ENCODE results near the gene PRKD1.
A peak's percentile ranks its signal among the peaks of the same experiment; 100 is the strongest.

Gene PRKD1

GRCh38 chr14:29721586-29721985 is 206.1 kb downstream of the PRKD1 start:
- no peak overlapping the region for H3K4me3 ChIP-seq (ENCODE audit: low read length)
- TF ChIP-seq CTCF (conservative IDR thresholded peaks at IDR 0.05; ENCODE audit: low read length): no peak
- DNase-seq (ENCODE audit: low read depth): no peak

GRCh38 chr14:29717901-29718300 is 209.7 kb downstream of the PRKD1 start:
- peak; percentile 62 for DNase-seq (ENCODE audit: low read depth)
- H3K4me3 ChIP-seq (ENCODE audit: low read length): no peak overlapping the region
- TF ChIP-seq CTCF (conservative IDR thresholded peaks at IDR 0.05; ENCODE audit: low read length): no peak

- DNase-seq (ENCODE audit: low read depth): peak; percentile 72
- H3K4me3 ChIP-seq (ENCODE audit: low read length): no peak overlapping the region
- no peak for TF ChIP-seq CTCF (conservative IDR thresholded peaks at IDR 0.05; ENCODE audit: low read length)
Measured at GRCh38 chr14:29716150-29716549, 211.5 kb downstream of the PRKD1 start.

GRCh38 chr14:29712601-29713000 is 215.0 kb downstream of the PRKD1 start:
- no peak overlapping the region for H3K4me3 ChIP-seq (ENCODE audit: low read length)
- TF ChIP-seq CTCF (conservative IDR thresholded peaks at IDR 0.05; ENCODE audit: low read length): no peak
- DNase-seq (ENCODE audit: low read depth): no peak

- no peak overlapping the region for H3K4me3 ChIP-seq (ENCODE audit: low read length)
- TF ChIP-seq CTCF (conservative IDR thresholded peaks at IDR 0.05; ENCODE audit: low read length): peak; percentile 36
- DNase-seq (ENCODE audit: low read depth): peak; percentile 3
Measured at GRCh38 chr14:29710015-29710414, 217.6 kb downstream of the PRKD1 start.

- H3K4me3 ChIP-seq (ENCODE audit: low read length): no peak overlapping the region
- DNase-seq (ENCODE audit: low read depth): peak; percentile 67
- no peak for TF ChIP-seq CTCF (conservative IDR thresholded peaks at IDR 0.05; ENCODE audit: low read length)
Measured at GRCh38 chr14:29709490-29709889, 218.2 kb downstream of the PRKD1 start.

- no peak for DNase-seq (ENCODE audit: low read depth)
- H3K4me3 ChIP-seq (ENCODE audit: low read length): no peak overlapping the region
- no peak for TF ChIP-seq CTCF (conservative IDR thresholded peaks at IDR 0.05; ENCODE audit: low read length)
Measured at GRCh38 chr14:29706700-29707099, 220.9 kb downstream of the PRKD1 start.
